VCaP (cell line): Measurements from ENCODE around the gene ITGAE.
"Not testable (repeated sequence)": the region's sequence is repeated elsewhere in the genome, so short reads cannot be mapped to it uniquely, and the experiment has no call there.

Experiments used
- H3K27ac ChIP-seq: fragments of 450-650 bp; 2 replicates; pipeline ENCODE4 v1.5.1; 2017
- CTCF ChIP-seq: fragments of 450-650 bp; conservative IDR thresholded peaks from 2 replicates; pipeline ENCODE4 v1.5.1; 2017; ENCODE audit warnings: mild to moderate bottlenecking, moderate library complexity

The ITGAE gene

DNA sequence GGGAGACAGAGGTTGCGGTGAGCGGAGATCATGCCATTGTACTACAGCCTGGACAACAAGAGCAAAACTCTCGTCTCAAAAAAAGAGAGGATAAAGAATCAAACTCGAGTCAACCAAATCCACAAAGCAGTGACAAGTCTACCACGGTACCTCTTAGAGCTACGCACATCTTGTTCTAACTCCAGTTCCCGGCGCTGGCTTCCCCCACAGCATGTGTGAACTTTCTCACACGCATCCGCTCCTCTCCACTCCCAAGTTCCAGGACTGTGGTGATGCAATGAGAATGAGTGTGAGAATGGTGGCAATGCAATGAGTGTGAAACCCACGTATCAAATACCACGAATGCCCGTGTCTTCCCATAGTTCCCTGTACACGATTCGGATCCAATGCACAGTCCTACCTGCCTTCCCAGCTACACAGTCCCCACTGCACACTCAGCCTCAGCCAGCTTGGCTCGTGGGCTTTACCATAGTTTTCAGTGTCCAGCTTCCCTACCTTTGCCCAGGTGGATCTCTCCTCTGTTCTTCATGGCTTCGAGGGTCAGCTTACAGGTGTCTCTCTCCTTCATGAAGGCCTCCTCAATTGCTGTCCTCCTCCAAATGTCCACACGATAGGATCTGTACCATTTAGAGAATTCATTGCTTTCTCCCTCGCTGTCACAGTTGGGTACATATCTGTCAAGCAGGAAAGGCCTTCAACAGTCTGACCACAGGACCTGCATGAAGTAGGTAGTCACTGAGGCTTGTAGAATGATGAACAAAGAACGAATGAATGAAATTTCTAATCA is 95.9 kb downstream of the ITGAE start:
- H3K27ac ChIP-seq, result no peak overlapping the region
- TF ChIP-seq CTCF, result no peak

DNA sequence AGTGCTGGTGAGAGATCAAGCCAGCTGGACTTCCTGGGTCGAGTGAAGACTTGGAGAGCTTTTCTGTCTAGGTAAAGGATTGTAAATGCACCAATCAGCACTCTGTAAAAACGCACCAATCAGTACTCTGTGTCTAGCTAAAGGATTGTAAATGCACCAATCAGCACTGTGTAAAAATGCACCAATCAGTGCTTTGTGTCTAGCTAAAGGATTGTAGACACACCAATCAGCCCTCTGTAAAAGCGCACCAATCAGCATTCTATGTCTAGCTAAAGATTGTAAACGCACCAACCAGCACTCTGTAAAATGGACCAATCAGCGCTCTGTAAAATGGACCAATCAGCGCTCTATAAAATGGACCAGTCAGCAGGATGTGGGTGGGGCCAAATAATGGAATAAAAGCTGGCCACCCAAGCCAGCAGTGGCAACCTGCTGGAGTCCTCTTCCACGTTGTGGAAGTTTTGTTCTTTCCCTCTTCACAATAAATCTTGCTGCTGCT is 98.9 kb downstream of the ITGAE start:
- H3K27ac ChIP-seq, result not testable (repeated sequence)

- TF ChIP-seq CTCF, result no peak
- no peak overlapping the region for H3K27ac ChIP-seq
Measured at GRCh38 chr17:3699951-3700350, 101.0 kb downstream of the ITGAE start.

DNA sequence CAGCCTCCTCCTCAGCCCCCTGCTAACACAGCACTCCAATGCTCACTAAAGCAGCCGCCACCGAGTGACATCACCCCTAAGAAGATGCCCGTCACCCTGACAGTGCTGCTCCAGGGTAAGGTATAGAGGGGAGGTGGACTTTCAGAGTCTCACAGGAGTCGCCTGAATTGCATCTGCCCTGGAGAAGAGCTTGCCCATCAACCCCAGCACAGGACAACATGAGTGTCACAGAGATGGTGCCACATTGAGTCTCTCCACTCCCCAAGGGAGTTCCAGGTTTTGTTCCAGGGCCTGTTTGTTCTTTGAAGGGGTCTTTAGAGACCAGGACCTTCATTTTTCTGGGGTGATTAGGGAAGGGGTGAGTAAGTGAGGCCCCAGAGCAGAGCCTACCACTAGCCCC is 102.8 kb downstream of the ITGAE start:
- no peak for TF ChIP-seq CTCF
- H3K27ac ChIP-seq, result no peak overlapping the region

GRCh38 chr17:3697103-3697476 is 103.9 kb downstream of the ITGAE start:
- no peak for TF ChIP-seq CTCF
- H3K27ac ChIP-seq, result no peak overlapping the region

- no peak for TF ChIP-seq CTCF
- H3K27ac ChIP-seq, result peak within 1 kb of the TSS; percentile 91
Measured at GRCh38 chr17:3695723-3696411, 105.1 kb downstream of the ITGAE start, which contains the start of gene P2RX5. P2RX5 (minus strand) TSS chr17:3696155; CDS start chr17:3696005, 150 bp downstream.

DNA sequence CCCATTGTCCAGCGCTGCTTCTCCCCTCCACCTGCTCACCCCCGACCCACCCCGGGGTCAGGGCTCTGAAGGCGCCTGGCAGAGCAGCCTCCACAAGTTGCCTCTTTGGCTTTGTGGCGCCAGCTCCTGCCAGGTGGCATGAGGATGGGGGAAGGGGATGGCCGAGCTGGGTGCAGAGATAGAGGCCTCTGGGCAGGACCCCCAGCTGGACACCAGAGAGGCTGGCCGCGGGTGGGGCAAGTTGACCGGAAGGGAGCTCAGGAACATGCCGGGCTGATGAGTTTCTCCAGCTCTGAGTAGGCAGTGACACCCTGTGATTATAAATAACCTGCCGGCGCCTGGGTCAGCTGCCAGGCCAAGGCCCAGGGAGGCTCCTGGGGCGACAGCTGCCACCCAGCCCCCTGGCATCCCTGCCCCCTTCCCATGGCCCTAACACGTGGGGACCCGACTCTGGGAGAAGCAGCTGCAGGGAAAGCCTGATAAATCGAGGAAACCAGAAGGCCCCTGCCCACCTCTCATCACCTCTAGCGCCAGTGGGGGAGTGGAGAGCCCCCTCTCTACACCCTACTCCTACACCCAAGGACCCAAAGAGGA is 105.8 kb downstream of the ITGAE start:
- TF ChIP-seq CTCF, result no peak; the same call in 1 of the 2 replicates
- H3K27ac ChIP-seq, result peak overlapping the region; percentile 91
